GM08714 (cell line): Measurements from ENCODE around the gene SIMC1.
"Not testable (repeated sequence)": the region's sequence is repeated elsewhere in the genome, so short reads cannot be mapped to it uniquely, and the experiment has no call there.

ENCODE experiments used
- H3K4me3 ChIP-seq: fragments of 200-500 bp; sonication (Bioruptor generic); 2 replicates; pipeline ENCODE4 v1.5.1; 2014; ENCODE audit warnings: mild to moderate bottlenecking, low read length, inconsistent platforms
- ZNF274 ChIP-seq: IDR thresholded peaks from 2 replicates; pipeline ENCODE4 v1.6.1; 2012; ENCODE audit warnings: mild to moderate bottlenecking, low read depth, low read length

The SIMC1 gene

DNA sequence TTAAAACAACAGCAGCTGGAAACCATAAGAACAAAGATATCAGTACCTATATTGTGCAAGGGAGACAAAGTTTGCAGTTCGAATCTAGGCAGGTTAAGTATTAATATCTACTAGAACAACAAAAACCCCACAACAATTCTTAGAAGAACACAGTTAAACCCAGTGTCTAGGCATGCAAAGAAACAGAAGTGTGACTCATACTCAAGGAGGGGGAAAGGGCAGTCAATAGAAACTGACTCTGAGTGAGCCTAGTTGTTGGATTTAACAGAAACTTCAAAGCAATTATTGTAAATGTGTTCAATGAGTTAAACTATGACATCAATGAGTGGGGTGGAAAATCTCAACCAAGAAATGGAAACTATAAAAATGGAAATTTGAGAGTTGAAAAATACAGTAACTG lies 28.2 kb downstream of the SIMC1 start:
- not testable (repeated sequence) for H3K4me3 ChIP-seq

DNA sequence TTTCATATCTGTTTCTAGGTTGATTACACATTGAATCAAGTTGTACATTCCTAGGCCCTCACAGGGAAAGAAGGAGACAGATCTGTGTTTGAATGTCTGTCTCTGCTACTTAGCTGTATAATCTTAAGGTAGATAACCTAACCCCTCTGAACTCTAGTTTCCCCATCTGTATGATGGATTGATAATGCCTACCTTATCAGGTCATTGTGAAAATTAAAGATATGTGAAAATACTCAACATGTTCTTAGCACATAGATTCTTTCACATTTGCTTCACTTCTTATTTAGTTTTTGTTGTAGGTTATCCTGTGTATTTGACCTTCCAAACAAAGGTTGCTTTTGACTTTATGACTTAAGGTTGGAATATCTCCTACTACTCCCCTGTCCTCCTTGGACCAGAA lies 50.8 kb downstream of the SIMC1 start:
- not testable (repeated sequence) for H3K4me3 ChIP-seq

DNA sequence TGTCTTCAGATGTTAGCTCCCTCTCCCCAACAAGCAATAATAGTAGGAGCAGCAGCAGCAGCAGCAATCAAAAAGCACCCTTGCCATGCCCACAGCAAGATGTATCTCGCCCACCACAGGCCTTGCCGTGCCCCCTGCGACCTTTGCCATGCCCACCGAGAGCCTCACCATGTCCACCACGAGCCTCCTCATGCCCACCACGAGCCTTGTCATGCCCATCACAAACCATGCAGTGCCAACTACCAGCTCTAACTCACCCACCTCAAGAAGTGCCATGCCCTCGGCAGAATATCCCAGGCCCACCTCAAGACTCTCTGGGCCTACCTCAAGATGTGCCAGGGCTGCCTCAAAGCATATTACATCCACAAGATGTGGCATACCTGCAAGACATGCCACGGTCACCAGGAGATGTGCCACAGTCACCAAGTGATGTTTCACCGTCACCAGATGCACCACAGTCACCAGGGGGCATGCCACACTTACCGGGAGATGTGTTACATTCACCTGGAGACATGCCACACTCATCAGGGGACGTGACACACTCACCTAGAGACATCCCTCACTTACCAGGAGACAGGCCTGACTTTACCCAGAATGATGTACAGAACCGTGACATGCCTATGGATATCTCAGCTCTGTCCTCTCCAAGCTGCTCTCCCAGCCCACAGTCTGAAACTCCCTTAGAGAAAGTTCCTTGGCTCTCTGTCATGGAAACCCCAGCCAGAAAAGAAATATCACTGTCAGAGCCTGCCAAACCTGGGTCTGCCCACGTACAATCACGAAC lies 52.0 kb downstream of the SIMC1 start:
- H3K4me3 ChIP-seq: not testable (repeated sequence)

DNA sequence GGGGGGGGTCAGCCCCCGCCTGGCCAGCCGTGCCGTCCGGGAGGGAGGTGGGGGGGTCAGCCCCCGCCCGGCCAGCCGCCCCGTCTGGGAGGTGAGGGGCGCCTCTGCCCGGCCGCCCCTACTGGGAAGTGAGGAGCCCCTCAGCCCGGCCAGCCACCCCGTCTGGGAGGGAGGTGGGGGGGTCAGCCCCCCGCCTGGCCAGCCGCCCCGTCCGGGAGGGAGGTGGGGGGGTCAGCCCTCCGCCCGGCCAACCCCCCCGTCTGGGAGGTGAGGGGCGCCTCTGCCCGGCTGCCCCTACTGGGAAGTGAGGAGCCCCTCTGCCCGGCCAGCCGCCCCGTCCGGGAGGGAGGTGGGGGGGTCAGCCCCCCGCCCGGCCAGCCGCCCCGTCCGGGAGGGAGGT lies 67.1 kb downstream of the SIMC1 start:
- H3K4me3 ChIP-seq: not testable (repeated sequence)

DNA sequence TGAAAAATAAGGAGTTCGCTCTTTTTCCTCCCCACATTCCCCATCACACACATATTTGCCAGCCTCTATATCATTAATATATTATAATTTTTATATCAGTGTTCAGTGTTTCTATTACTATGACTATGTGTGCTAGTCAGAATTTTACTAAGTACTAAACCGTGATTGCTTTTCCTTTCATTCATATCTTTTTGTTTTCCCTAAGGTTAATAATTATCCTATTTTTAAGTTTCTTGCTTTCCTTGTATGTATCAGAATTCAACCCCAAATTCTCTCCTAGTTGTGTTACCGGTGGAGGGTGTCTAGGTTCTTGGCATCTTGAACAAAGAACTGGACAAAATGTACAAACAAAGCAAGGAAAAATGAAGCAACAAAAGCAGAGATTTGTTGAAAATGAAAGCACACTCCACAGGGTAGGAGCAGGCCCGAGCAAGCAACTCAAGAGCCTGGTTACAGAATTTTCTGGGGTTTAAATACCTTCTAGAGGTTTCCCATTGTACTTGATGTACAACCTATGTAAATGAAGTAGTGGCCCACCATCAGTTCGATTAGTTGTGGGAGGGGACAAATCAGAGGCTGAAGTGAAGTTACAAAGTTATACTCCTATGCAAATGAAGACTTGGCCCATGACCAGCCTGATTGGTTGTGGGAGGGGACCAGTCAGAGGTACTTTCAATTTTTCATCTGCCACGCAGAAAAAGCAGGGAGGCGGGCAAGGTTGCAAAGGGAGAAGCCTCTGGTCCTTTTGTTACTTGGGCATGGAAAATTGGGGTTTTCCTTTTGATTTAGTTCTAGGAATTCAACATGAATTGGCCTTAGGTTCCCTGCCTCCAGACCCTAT lies 79.5 kb downstream of the SIMC1 start:
- H3K4me3 ChIP-seq: no peak overlapping the region
- no peak for TF ChIP-seq ZNF274

DNA sequence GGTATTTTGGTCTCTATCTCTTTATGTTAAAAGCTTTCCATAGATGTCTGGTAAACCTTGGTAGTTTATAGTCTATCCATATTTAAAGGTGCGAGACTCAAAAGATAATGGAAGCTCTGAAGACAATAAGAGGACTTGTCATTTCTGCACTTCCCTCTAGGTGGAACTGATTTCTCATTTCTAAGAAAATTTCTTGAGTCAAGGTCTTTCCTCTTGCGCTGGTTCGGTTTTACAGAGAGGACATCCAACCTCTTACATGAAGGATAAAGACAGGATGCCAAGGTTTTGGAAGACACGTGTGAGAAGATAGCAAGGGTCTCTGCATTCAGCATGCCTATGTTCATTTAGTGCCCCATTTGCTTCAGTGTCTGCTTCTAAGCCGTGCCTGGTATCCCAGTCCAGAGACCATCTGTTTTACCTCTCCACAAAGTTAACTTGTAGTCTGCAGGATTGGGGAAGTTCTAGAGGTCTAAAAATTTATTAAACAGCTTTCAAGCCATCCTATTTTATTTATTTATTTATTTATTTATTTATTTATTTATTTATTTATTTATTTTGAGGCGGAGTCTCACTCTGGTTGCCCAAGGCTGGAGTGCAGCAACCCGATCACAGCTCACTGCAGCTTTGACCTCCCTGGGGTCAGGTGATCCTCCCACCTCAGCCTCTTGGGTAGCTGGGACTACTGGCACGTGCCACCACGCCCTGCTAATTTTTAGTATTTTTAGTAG lies 81.8 kb downstream of the SIMC1 start:
- TF ChIP-seq ZNF274: no peak

DNA sequence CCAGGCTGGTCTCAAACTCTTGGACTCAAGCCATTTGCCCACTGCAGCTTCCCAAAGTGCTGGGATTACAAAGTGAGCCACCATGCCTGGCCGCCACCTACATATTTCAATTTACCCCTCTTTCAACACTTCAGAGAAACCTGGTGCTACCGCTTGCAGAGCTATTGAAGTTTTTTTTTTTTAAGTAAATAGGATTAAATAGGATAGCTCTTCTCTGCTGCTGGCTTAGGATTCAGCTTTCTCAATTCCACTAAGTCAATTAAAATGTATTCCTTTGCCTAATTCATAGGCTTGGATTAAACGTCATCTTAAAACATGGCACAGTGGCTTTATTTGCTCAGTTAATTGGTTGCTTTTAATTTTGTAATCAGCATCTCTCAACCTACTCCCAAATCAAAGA lies 82.4 kb downstream of the SIMC1 start:
- no peak overlapping the region for H3K4me3 ChIP-seq
- no peak for TF ChIP-seq ZNF274

More for the DNA sequence above, 81.8 kb downstream of the SIMC1 start:
- no peak overlapping the region for H3K4me3 ChIP-seq

DNA sequence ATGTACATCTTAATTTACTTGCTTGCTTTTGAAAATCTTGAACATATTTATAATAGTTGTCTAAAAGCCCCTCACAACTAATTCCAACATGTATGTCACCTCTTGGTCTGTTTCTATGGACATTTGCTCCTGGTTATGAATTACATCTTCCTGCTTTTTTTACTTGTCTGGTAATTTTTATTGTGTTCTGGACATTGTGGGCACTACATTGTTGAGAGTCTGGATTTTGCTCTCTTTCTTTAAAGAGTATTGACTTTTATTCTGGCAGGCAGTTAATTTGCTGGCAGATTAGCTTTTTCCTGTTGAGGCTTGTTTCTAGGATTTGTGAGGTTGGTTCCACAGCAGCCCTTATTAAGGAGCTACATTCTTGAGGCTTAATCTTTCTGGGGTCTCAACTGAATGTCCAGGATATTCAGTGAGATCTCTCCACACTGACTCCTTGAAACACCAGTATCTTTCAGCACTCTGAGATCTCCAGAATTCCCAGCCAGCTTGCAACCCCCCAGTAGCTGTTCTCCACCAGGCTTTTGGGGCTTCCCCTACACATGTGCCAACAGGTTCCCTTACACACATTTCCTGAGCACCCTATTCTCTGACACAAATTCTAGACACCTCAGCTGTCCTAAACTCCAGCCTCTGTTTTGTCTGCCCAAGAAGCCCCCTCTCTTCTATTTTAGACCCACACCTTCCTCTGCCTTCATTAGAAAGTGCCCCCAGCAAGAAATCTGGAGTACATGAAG lies 96.0 kb downstream of the SIMC1 start:
- no peak overlapping the region for H3K4me3 ChIP-seq
- no peak for TF ChIP-seq ZNF274

DNA sequence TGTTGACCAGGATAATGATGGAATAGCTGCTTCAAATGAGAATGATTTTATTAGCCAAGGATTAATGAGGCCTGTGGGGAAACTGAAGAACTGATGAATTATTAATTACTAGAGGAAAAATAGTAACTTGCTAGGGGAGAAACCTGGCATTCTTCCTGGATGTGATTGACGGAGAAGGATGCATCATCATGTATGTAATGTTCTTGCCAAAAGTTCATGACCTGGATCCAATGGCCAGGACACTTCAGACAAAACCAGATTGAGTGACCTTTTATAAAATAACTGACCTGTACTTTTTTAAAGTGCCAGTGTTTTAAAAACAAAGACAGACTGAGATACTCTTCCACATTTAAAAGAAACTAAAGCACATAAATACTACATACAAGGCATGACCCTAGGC lies 99.7 kb downstream of the SIMC1 start:
- H3K4me3 ChIP-seq: no peak overlapping the region
- TF ChIP-seq ZNF274: no peak

DNA sequence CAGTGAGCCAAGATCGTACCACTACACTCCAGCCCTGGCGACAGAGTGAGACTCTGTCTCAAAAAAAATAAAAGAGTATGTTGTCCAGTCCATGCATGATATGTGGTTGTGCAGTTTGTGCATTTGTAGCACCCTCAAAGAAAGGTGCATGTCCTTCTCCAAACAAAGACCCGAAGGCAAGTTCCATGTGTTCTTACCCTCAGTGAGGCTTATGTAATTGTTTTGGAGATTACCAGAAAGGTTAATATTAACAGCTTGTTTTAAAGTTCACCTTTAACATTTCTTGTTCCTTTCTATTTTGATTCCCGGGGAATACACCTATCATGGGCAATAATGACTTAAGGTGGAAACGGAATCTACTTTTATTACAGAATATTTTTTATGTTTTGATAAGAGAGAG lies 101.1 kb downstream of the SIMC1 start:
- no peak overlapping the region for H3K4me3 ChIP-seq
- no peak for TF ChIP-seq ZNF274

DNA sequence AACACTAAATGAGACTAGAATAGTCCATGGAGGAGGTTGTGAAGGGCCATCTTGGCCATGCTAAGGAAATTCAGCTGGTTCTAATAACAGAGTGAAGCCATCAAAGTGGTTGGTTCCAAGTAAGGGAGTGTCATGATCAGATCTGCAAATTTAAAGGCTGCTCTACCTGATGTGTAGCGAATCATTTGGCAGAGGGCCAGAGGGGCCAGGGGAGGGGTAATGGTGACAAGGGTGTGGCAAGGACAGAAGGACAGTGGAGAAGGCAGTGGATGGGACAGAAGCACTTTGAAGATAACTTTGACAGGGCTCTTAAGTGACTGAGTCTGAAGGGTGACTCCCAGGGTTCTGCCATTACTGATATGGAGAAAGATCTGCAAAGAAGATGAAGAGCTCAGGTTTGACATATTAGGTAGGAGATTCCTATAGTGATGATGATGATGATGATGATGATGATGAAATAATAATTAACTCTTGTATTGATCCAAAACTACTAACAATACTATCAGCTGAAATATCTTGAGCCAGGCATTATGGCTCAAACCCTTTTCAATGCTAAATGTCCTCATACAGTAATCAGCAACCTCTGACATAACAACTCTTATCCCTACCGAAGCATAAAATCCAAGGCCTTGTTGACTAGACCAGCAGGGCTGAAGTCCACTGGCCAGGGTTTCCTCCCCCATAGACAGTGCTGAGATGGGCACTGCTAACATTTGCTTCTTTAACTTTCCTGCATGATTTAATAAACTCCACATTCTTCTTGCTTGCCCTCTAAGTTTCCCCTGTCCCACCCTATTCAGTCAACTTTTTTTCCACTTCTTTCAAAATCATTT lies 103.3 kb downstream of the SIMC1 start:
- no peak overlapping the region for H3K4me3 ChIP-seq
- no peak for TF ChIP-seq ZNF274

DNA sequence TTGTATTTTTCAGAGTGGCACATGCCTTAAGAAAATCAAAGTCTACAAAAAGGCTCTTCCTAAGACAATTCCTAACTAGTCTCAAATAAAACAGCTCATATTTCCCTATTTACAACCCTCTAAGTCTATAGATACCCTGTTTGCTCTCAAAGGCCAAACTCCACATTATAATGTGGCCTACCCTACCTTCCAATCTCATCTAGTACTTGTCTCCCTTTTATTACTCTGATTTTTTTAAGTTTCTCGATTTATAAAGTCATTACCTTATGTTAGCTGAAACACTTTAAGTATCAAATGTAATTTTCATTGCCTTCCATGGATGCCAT lies 103.9 kb downstream of the SIMC1 start:
- no peak overlapping the region for H3K4me3 ChIP-seq
- TF ChIP-seq ZNF274: no peak

DNA sequence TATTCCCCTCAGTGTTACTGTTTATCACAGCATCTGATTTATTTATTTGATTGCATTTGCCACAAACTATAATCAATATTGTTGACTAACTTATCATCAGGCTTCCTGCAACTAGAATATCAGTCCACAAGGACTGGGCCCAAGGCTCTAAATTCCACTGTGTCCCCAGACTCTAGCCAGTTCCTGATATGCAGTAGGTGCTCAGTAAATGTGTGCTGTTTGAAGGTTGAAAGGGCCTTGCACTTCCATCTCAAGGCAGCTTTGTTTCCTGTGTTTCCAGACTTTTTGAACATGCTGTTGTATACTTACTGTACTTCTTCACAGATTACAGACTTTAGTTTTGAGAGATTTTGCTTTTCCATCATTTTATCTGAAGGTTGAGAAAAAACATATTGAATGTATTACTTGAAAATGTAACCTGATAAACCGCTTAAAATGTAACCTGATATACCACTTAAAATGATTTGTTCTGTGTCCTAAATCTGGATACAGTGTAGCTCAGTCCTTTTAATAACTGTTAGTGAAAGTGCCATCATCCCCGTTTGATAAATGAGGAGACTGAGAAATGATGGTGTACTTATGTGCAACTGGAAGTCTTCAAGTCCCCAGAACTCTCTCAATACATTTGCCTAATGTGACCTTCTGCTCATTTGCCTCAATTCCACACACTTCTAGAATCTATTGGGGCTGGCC lies 104.7 kb downstream of the SIMC1 start:
- no peak overlapping the region for H3K4me3 ChIP-seq
- TF ChIP-seq ZNF274: no peak

DNA sequence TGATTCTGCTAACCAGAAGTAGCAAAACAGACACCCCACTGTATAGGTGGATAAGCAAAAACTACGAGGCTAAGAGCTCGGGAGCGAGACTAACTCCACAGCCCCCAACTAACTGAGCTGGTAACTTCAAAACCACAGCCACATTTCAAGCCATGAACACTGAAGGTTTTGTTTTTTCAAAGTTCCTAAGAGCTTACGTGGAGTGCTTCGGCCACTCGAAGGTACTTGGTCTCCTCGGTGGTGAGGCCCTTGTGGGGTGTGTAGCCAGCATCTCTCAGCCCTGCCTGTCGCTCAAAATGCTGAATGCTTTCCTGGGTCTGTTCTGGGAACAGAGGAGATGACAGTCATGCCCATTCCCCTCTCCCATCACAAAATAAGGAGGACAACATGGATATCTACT lies 112.2 kb downstream of the SIMC1 start:
- no peak for TF ChIP-seq ZNF274
- no peak overlapping the region for H3K4me3 ChIP-seq
